HEK293 (cell line): Measurements from ENCODE around the gene DMGDH.

Experiments used
- CTCF ChIA-PET: fragments of 350-600 bp; formaldehyde crosslinking; extraction: SDS; loops from one replicate; lab custom pipeline; 2021; ENCODE audit warnings: antibody characterized with exemption; lab: Yijun Ruan, JAX
- POLR2A ChIA-PET: fragments of 300-600 bp; formaldehyde crosslinking; extraction: SDS; loops from one replicate; lab custom pipeline; 2020; ENCODE audit warnings: antibody characterized with exemption, inconsistent platforms; lab: Yijun Ruan, JAX
- H3K27ac ChIP-seq: fragments of 200-500 bp; sonication (Bioruptor generic); 2 replicates; pipeline ENCODE4 v1.5.1; 2014; ENCODE audit warnings: low read depth, low read length, control low read depth, inconsistent platforms; ENCODE audit errors: extremely low read depth
- H3K36me3 ChIP-seq, 2 experiments: fragments of 200-500 bp in 1 of 2; sonication (Bioruptor generic) in 1 of 2; 1 replicate in 1 of 2; 2 replicates in 1 of 2; pipeline ENCODE4 v1.5.1; 2014 to 2017; ENCODE audit warnings: inconsistent platforms in 2 of 2, low read length in 2 of 2; ENCODE audit not compliant: control insufficient read depth in 2 of 2, insufficient read depth in 1 of 2
- H3K4me1 ChIP-seq: fragments of 200-500 bp; sonication (Bioruptor generic); 2 replicates; pipeline ENCODE4 v1.5.1; 2014; ENCODE audit warnings: mild to moderate bottlenecking, low read length, inconsistent platforms; ENCODE audit not compliant: control insufficient read depth, insufficient read depth
- H3K4me3 ChIP-seq: 2 replicates; pipeline ENCODE4 v1.5.1; 2011; ENCODE audit warnings: low read depth, mild to moderate bottlenecking, control low read depth, low read length, moderate library complexity
- H3K9me3 ChIP-seq: fragments of 200-500 bp; sonication (Bioruptor generic); 2 replicates; pipeline ENCODE4 v1.5.1; 2014; ENCODE audit warnings: low read depth, low read length, inconsistent platforms; ENCODE audit not compliant: control insufficient read depth, insufficient read depth
- AEBP2 ChIP-seq: fragments of 450-650 bp; formaldehyde crosslinking; IDR thresholded peaks from 2 replicates; pipeline ENCODE4 v1.5.1; 2016; ENCODE audit warnings: missing biosample characterization, missing genetic modification characterization, borderline replicate concordance
- HOXD13 ChIP-seq: sonication (generic); formaldehyde crosslinking; IDR thresholded peaks from 2 replicates; pipeline ENCODE4 v1.8.0; 2022; ENCODE audit warnings: missing genetic modification reagents, borderline replicate concordance
- KLF7 ChIP-seq: fragments of 450-650 bp; formaldehyde crosslinking; IDR thresholded peaks from 2 replicates; pipeline ENCODE4 v1.5.1; 2016; ENCODE audit warnings: missing biosample characterization, missing genetic modification characterization, borderline replicate concordance
- OSR2 ChIP-seq: fragments of 450-650 bp; formaldehyde crosslinking; IDR thresholded peaks from 2 replicates; pipeline ENCODE4 v1.5.1; 2016; ENCODE audit warnings: missing biosample characterization, missing genetic modification characterization
- PBX3 ChIP-seq: sonication (generic); formaldehyde crosslinking; IDR thresholded peaks from 2 replicates; pipeline ENCODE4 v1.8.1; 2022; ENCODE audit warnings: mild to moderate bottlenecking, moderate library complexity, missing genetic modification reagents
- PRDM10 ChIP-seq: fragments of 450-650 bp; formaldehyde crosslinking; IDR thresholded peaks from 2 replicates; pipeline ENCODE4 v1.5.1; 2016; ENCODE audit warnings: missing biosample characterization, missing genetic modification characterization
- REST ChIP-seq: fragments of 450-650 bp; formaldehyde crosslinking; IDR thresholded peaks from 2 replicates; pipeline ENCODE4 v1.5.1; 2016; ENCODE audit warnings: missing biosample characterization, missing genetic modification characterization
- SETDB1 ChIP-seq: IDR thresholded peaks from one replicate; pipeline ENCODE4 v1.6.1; 2017; ENCODE audit warnings: mild to moderate bottlenecking, low read length, moderate library complexity, mixed read lengths; ENCODE audit not compliant: insufficient read length
- TCF7L2 ChIP-seq: IDR thresholded peaks from 2 replicates; pipeline ENCODE4 v1.6.1; 2011; ENCODE audit warnings: low read depth, mild to moderate bottlenecking, inconsistent platforms, low read length, moderate library complexity, borderline replicate concordance
- ZBTB7A ChIP-seq: fragments of 450-650 bp; formaldehyde crosslinking; IDR thresholded peaks from 2 replicates; pipeline ENCODE4 v1.5.1; 2016; ENCODE audit warnings: low read depth, missing biosample characterization, missing genetic modification characterization
- ZNF133 ChIP-seq: fragments of 450-650 bp; formaldehyde crosslinking; IDR thresholded peaks from 2 replicates; pipeline ENCODE4 v1.5.1; 2016; ENCODE audit warnings: missing biosample characterization, missing genetic modification characterization
- ZNF140 ChIP-seq: fragments of 450-650 bp; formaldehyde crosslinking; IDR thresholded peaks from 2 replicates; pipeline ENCODE4 v1.5.1; 2016; ENCODE audit warnings: missing biosample characterization, missing genetic modification characterization
- ZNF155 ChIP-seq: fragments of 450-650 bp; formaldehyde crosslinking; IDR thresholded peaks from 2 replicates; pipeline ENCODE4 v1.5.1; 2016; ENCODE audit warnings: missing biosample characterization, missing genetic modification characterization
- ZNF354C ChIP-seq: fragments of 450-650 bp; formaldehyde crosslinking; IDR thresholded peaks from 2 replicates; pipeline ENCODE4 v1.5.1; 2016; ENCODE audit warnings: missing biosample characterization, missing genetic modification characterization, low read depth, borderline replicate concordance
- ZNF398 ChIP-seq: fragments of 450-650 bp; formaldehyde crosslinking; IDR thresholded peaks from 2 replicates; pipeline ENCODE4 v1.5.1; 2017; ENCODE audit warnings: missing biosample characterization, missing genetic modification characterization
- ZNF521 ChIP-seq: fragments of 450-650 bp; formaldehyde crosslinking; IDR thresholded peaks from 2 replicates; pipeline ENCODE4 v1.5.1; 2017; ENCODE audit warnings: missing biosample characterization, mild to moderate bottlenecking, missing genetic modification characterization
- ZNF692 ChIP-seq: fragments of 450-650 bp; formaldehyde crosslinking; IDR thresholded peaks from 2 replicates; pipeline ENCODE4 v1.5.1; 2016; ENCODE audit warnings: missing biosample characterization, missing genetic modification characterization
- ZNF768 ChIP-seq: fragments of 450-650 bp; formaldehyde crosslinking; IDR thresholded peaks from 2 replicates; pipeline ENCODE4 v1.5.1; 2018; ENCODE audit warnings: missing biosample characterization, mild to moderate bottlenecking, missing genetic modification characterization
- ZNF785 ChIP-seq: fragments of 450-650 bp; formaldehyde crosslinking; IDR thresholded peaks from 2 replicates; pipeline ENCODE4 v1.5.1; 2016; ENCODE audit warnings: missing biosample characterization, missing genetic modification characterization
- ZSCAN5A ChIP-seq: fragments of 450-650 bp; formaldehyde crosslinking; IDR thresholded peaks from 2 replicates; pipeline ENCODE4 v1.5.1; 2016; ENCODE audit warnings: missing biosample characterization, missing genetic modification characterization

Gene DMGDH

GRCh38 chr5:79059674-79060073 lies 9.8 kb downstream of the DMGDH start (continued):
- TF ChIP-seq PRDM10 (tag by site-specific recombination) (no peak), PBX3 (no peak), ZNF354C (tag by site-specific recombination) (no peak)

GRCh38 chr5:79056847-79057246 lies 12.6 kb downstream of the DMGDH start:
- H3K27ac ChIP-seq, result no peak overlapping the region
- POLR2A ChIA-PET, result no interaction called here
- H3K9me3 ChIP-seq, result no peaks in the 10 kb centered on the region
- no peak overlapping the region for H3K4me3 ChIP-seq
- no peaks in the 10 kb centered on the region for H3K4me1 ChIP-seq
- CTCF ChIA-PET, result interaction anchor here (1.6 kb wide), 1 partner anchor 32 kb away, joined by 8 read pairs; no protein-coding TSS in a partner anchor
- H3K36me3 ChIP-seq, result no peaks in the 10 kb centered on the region
- TF ChIP-seq HOXD13 (CRISPR knock-in tag), result no peak
- no peak for TF ChIP-seq ZNF398 (tag by site-specific recombination)
- TF ChIP-seq ZNF785, result no peak
- TF ChIP-seq ZNF521 (tag by site-specific recombination), result no peak
- no peak for TF ChIP-seq ZNF155 (tag by site-specific recombination)
- no peak for TF ChIP-seq ZBTB7A (tag by site-specific recombination)
- no peak for TF ChIP-seq ZNF140 (tag by site-specific recombination)
- TF ChIP-seq OSR2 (tag by site-specific recombination), result no peak
- TF ChIP-seq REST (tag by site-specific recombination), result no peak
- no peak for TF ChIP-seq ZNF692 (tag by site-specific recombination)
- TF ChIP-seq ZNF133, result no peak
- no peak for TF ChIP-seq ZSCAN5A (tag by site-specific recombination)
- TF ChIP-seq AEBP2 (tag by site-specific recombination), result no peak
- no peak for TF ChIP-seq ZNF768 (tag by site-specific recombination)
- no peak for TF ChIP-seq KLF7 (tag by site-specific recombination)
- TF ChIP-seq TCF7L2, result no peak
- no peak for TF ChIP-seq SETDB1
